ENCODE measurements around the gene KDM2A.

DNA sequence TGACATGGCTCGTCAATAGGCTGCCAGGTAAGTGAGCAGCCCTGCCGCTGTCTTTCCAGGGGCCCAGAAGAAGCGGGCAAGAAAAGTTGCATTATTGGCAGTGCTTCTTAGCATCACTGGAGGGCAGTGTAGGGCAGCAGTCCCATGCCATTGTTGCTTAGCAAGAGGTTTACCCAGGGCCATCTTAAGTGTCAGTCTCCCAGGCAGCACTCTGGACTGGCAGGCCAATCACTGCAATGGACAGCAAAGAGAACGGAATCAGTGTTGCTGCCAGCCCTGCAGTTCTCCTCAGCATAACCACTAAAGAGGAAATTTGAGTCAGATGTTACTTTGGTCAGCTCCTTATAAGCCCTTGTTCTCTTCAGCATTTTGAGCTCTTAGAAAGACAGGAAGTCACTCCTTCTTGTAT is 133.8 kb downstream of the KDM2A start:
- TF ChIP-seq, protein P1, sequence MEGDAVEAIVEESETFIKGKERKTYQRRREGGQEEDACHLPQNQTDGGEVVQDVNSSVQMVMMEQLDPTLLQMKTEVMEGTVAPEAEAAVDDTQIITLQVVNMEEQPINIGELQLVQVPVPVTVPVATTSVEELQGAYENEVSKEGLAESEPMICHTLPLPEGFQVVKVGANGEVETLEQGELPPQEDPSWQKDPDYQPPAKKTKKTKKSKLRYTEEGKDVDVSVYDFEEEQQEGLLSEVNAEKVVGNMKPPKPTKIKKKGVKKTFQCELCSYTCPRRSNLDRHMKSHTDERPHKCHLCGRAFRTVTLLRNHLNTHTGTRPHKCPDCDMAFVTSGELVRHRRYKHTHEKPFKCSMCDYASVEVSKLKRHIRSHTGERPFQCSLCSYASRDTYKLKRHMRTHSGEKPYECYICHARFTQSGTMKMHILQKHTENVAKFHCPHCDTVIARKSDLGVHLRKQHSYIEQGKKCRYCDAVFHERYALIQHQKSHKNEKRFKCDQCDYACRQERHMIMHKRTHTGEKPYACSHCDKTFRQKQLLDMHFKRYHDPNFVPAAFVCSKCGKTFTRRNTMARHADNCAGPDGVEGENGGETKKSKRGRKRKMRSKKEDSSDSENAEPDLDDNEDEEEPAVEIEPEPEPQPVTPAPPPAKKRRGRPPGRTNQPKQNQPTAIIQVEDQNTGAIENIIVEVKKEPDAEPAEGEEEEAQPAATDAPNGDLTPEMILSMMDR (tag by site-specific recombination; IDR thresholded peaks at IDR 0.05): peak; percentile 36; the same call in 1 of the 2 replicates
- TF ChIP-seq FEZF1 (tag by site-specific recombination; IDR thresholded peaks at IDR 0.05) (0 out of 2 replicates have a peak, but pooled peaks have one; percentile 9), ZNF791 (tag by site-specific recombination; IDR thresholded peaks at IDR 0.05) (no peak), ZNF133 (tag by site-specific recombination; IDR thresholded peaks at IDR 0.05) (no peak), ZNF214 (tag by site-specific recombination; IDR thresholded peaks at IDR 0.05; ENCODE audit: borderline replicate concordance) (no peak), ZNF544 (tag by site-specific recombination; IDR thresholded peaks at IDR 0.05) (no peak), ZNF416 (tag by site-specific recombination; IDR thresholded peaks at IDR 0.05) (no peak), ZNF580 (tag by site-specific recombination; IDR thresholded peaks at IDR 0.05) (no peak), EGR2 (tag by site-specific recombination; IDR thresholded peaks at IDR 0.05; ENCODE audit: low read depth) (no peak)
